Mesenchymal stem cell (in vitro differentiated cells and primary cell): Measurements from ENCODE around the gene CBLIF.

Experiments
- DNase-seq: peaks from one replicate; pipeline ENCODE4 v3.0.0-alpha.2; 2013
- H2AFZ ChIP-seq: one replicate; pipeline ENCODE4 v1.6.1; 2013; ENCODE audit warnings: low read depth, mild to moderate bottlenecking, control low read depth, inconsistent platforms, low read length, moderate library complexity
- H2AK5ac ChIP-seq: 2 replicates; pipeline ENCODE4 v1.6.1; 2013; ENCODE audit warnings: low read length, moderate library complexity, mild to moderate bottlenecking, inconsistent platforms; ENCODE audit not compliant: severe bottlenecking
- H2BK120ac ChIP-seq: one replicate; pipeline ENCODE4 v1.6.1; 2013; ENCODE audit warnings: low read depth, mild to moderate bottlenecking, inconsistent platforms, low read length, moderate library complexity
- H2BK12ac ChIP-seq, 2 experiments: one replicate each; pipeline ENCODE4 v1.6.1; 2013; ENCODE audit warnings: inconsistent platforms in 2 of 2, low read length in 2 of 2, mild to moderate bottlenecking in 2 of 2, moderate library complexity in 2 of 2, control low read depth in 1 of 2
- H2BK15ac ChIP-seq: one replicate; pipeline ENCODE4 v1.6.1; 2013; ENCODE audit warnings: mild to moderate bottlenecking, low read depth, inconsistent platforms; ENCODE audit not compliant: poor library complexity, severe bottlenecking
- H2BK5ac ChIP-seq: 2 replicates; pipeline ENCODE4 v1.6.1; 2013; ENCODE audit warnings: low read depth, mild to moderate bottlenecking, low read length, control low read depth, inconsistent platforms; ENCODE audit not compliant: poor library complexity, severe bottlenecking
- H3K14ac ChIP-seq, 2 experiments: one replicate each; pipeline ENCODE4 v1.6.1; 2013; ENCODE audit warnings: inconsistent platforms in 2 of 2, low read length in 2 of 2, control low read depth in 1 of 2, mild to moderate bottlenecking in 1 of 2, moderate library complexity in 1 of 2
- H3K18ac ChIP-seq, 2 experiments: one replicate each; pipeline ENCODE4 v1.6.1; 2013; ENCODE audit warnings: inconsistent platforms in 2 of 2, low read length in 2 of 2, control low read depth in 1 of 2, low read depth in 1 of 2, mild to moderate bottlenecking in 1 of 2
- H3K23ac ChIP-seq, 2 experiments: one replicate each; pipeline ENCODE4 v1.6.1; 2013; ENCODE audit warnings: inconsistent platforms in 2 of 2, low read length in 2 of 2, mild to moderate bottlenecking in 2 of 2, moderate library complexity in 2 of 2, control low read depth in 1 of 2
- H3K27ac ChIP-seq: 2 replicates; pipeline ENCODE4 v1.5.1; 2013; ENCODE audit warnings: mild to moderate bottlenecking, moderate library complexity, low read length, control low read depth, inconsistent platforms; ENCODE audit not compliant: poor library complexity, severe bottlenecking
- H3K27me3 ChIP-seq, 2 experiments: 2 replicates each; pipeline versions ENCODE4 v1.6.1 to v1.7.0; 2013; ENCODE audit warnings: low read length in 2 of 2, mild to moderate bottlenecking in 2 of 2, moderate library complexity in 2 of 2, control low read depth in 1 of 2, inconsistent platforms in 1 of 2; ENCODE audit not compliant: control insufficient read depth in 1 of 2, insufficient read depth in 1 of 2
- H3K36me3 ChIP-seq, 2 experiments: 2 replicates each; pipeline versions ENCODE4 v1.6.1 to v1.7.0; 2013; ENCODE audit warnings: low read length in 2 of 2, control low read depth in 1 of 2, inconsistent platforms in 1 of 2, low read depth in 1 of 2, mild to moderate bottlenecking in 1 of 2; ENCODE audit not compliant: insufficient read depth in 2 of 2, control insufficient read depth in 1 of 2
- H3K4ac ChIP-seq, 2 experiments: one replicate each; pipeline ENCODE4 v1.6.1; 2013; ENCODE audit warnings: inconsistent platforms in 2 of 2, low read length in 2 of 2, mild to moderate bottlenecking in 2 of 2, moderate library complexity in 2 of 2, control low read depth in 1 of 2, low read depth in 1 of 2
- H3K4me1 ChIP-seq: 2 replicates; pipeline ENCODE4 v1.6.1; 2013; ENCODE audit warnings: low read depth, low read length, control low read depth; ENCODE audit not compliant: control insufficient read depth, insufficient read depth
- H3K4me2 ChIP-seq: 2 replicates; pipeline ENCODE4 v1.6.1; 2013; ENCODE audit warnings: low read length, mild to moderate bottlenecking, inconsistent platforms; ENCODE audit not compliant: poor library complexity, severe bottlenecking
- H3K4me3 ChIP-seq, 2 experiments: 2 replicates each; pipeline versions ENCODE4 v1.5.1 to v1.7.0; 2013; ENCODE audit warnings: low read length in 2 of 2, mild to moderate bottlenecking in 2 of 2, control low read depth in 1 of 2, low read depth in 1 of 2; ENCODE audit not compliant: insufficient read depth in 1 of 2
- H3K79me1 ChIP-seq: replicated peaks from 2 replicates; pipeline ENCODE4 v1.6.1; 2013; ENCODE audit warnings: mild to moderate bottlenecking, control low read depth, low read length, inconsistent platforms; ENCODE audit not compliant: poor library complexity, severe bottlenecking
- H3K9ac ChIP-seq: 2 replicates; pipeline ENCODE4 v1.7.0; 2013; ENCODE audit warnings: mild to moderate bottlenecking, low read length, moderate library complexity
- H3K9me3 ChIP-seq: 2 replicates; pipeline ENCODE4 v1.7.0; 2013; ENCODE audit warnings: mild to moderate bottlenecking, low read length; ENCODE audit not compliant: control insufficient read depth
- H4K8ac ChIP-seq: one replicate; pipeline ENCODE4 v1.6.1; 2013; ENCODE audit warnings: inconsistent platforms, mild to moderate bottlenecking, low read length, moderate library complexity
- H4K91ac ChIP-seq: one replicate; pipeline ENCODE4 v1.6.1; 2013; ENCODE audit warnings: mild to moderate bottlenecking, low read length, inconsistent platforms
- WGBS: methylation state at CpG from one replicate; pipeline ENCODE4 v1.1.7; 2013; ENCODE audit warnings: mixed read lengths; 5-methylcytosine and 5-hydroxymethylcytosine counted together

Gene CBLIF

GRCh38 chr11:59783632-59784090 lies 61.6 kb downstream of the CBLIF start:
- H3K23ac ChIP-seq = no peak overlapping the region
- WGBS = 98% methylated on average over 4 of the region's 4 CpGs

GRCh38 chr11:59782080-59782479 lies 63.2 kb downstream of the CBLIF start:
- H2BK120ac ChIP-seq = no peak overlapping the region
- H3K9me3 ChIP-seq = no peaks in the 10 kb centered on the region
- H2BK15ac ChIP-seq = no peak overlapping the region
- no peak overlapping the region for H2BK5ac ChIP-seq
- H3K14ac ChIP-seq = no peak overlapping the region
- H3K18ac ChIP-seq = no peak overlapping the region
- H3K4me1 ChIP-seq = peaks cover 9% of the 10 kb centered on the region
- H2BK12ac ChIP-seq = no peak overlapping the region
- H3K4me2 ChIP-seq = no peak overlapping the region
- no peaks in the 10 kb centered on the region for H3K27me3 ChIP-seq
- WGBS = 100% methylated on average over 1 of the region's 2 CpGs
- no peak overlapping the region for H3K27ac ChIP-seq
- no peak overlapping the region for H4K91ac ChIP-seq
- H3K9ac ChIP-seq = no peak overlapping the region
- no peak for DNase-seq
- H2AFZ ChIP-seq = no peak overlapping the region
- no peak overlapping the region for H3K4me3 ChIP-seq
- H2AK5ac ChIP-seq = no peak overlapping the region
- peaks cover 39% of the 10 kb centered on the region for H3K79me1 ChIP-seq
- peaks cover 11 to 44% of the 10 kb centered on the region in 2 experiments for H3K36me3 ChIP-seq
- no peak overlapping the region for H4K8ac ChIP-seq
- no peak overlapping the region for H3K23ac ChIP-seq
- H3K4ac ChIP-seq = no peak overlapping the region

More at GRCh38 chr11:59783632-59784090, 61.6 kb downstream of the CBLIF start:
- Histone ChIP-seq H4K8ac (no peak overlapping the region), H2BK5ac (no peak overlapping the region), H2AK5ac (no peak overlapping the region), H3K79me1 (peaks cover 34% of the 10 kb centered on the region), H3K4ac (no peak overlapping the region), H2AFZ (no peak overlapping the region), H2BK120ac (no peak overlapping the region), H2BK15ac (no peak overlapping the region), H3K9me3 (no peaks in the 10 kb centered on the region), H3K27me3 (no peaks in the 10 kb centered on the region), H3K36me3 (peaks cover 7 to 52% of the 10 kb centered on the region in 2 experiments), H2BK12ac (no peak overlapping the region), H3K27ac (no peak overlapping the region), H3K4me3 (no peak overlapping the region), H4K91ac (no peak overlapping the region), H3K4me1 (peaks cover 9% of the 10 kb centered on the region), H3K9ac (no peak overlapping the region), H3K18ac (no peak overlapping the region), H3K14ac (no peak overlapping the region), H3K4me2 (no peak overlapping the region)
- DNase-seq = no peak

- Histone ChIP-seq H2BK5ac (no peak overlapping the region), H3K9me3 (no peaks in the 10 kb centered on the region), H3K36me3 (peaks cover 13 to 70% of the 10 kb centered on the region in 2 experiments), H3K9ac (no peak overlapping the region), H3K27me3 (no peaks in the 10 kb centered on the region), H3K27ac (no peak overlapping the region), H3K14ac (no peak overlapping the region), H3K23ac (no peak overlapping the region), H3K18ac (no peak overlapping the region), H2AK5ac (no peak overlapping the region), H3K4me1 (peaks cover 8% of the 10 kb centered on the region), H3K4me3 (no peak overlapping the region), H2BK15ac (no peak overlapping the region), H4K8ac (no peak overlapping the region), H2BK12ac (no peak overlapping the region), H2BK120ac (no peak overlapping the region), H3K4ac (no peak overlapping the region), H4K91ac (no peak overlapping the region), H3K79me1 (peaks cover 34% of the 10 kb centered on the region), H3K4me2 (no peak overlapping the region), H2AFZ (no peak overlapping the region)
- no peak for DNase-seq
- WGBS = 77% methylated on average over 1 of the region's 1 CpG
Observed at GRCh38 chr11:59779487-59779886, 65.8 kb downstream of the CBLIF start.
